Esophagus squamous epithelium (tissue), 4 donors: ENCODE measurements around the gene RNU4-1.

ENCODE experiments used
- CTCF ChIP-seq, 6 experiments: fragments of 450-650 bp in 4 of 6; fragments of 200-600 bp in 2 of 6; sonication (generic) in 2 of 6; IDR thresholded peaks; one replicate each; pipeline ENCODE4 v1.5.1; 2016 to 2019; ENCODE audit warnings: antibody characterized with exemption in 6 of 6, mild to moderate bottlenecking in 4 of 6, moderate library complexity in 4 of 6
- POLR2A ChIP-seq, 4 donors: fragments of 450-650 bp; IDR thresholded peaks; one replicate each; pipeline ENCODE4 v1.6.1; 2017; ENCODE audit warnings: antibody characterized with exemption in 4 of 4, mild to moderate bottlenecking in 4 of 4, moderate library complexity in 3 of 4

- TF ChIP-seq CTCF (IDR thresholded peaks at IDR 0.05) (no peak), POLR2A (IDR thresholded peaks at IDR 0.05) (no peak)
These were observed 44.7 kb upstream of the RNU4-1 start for GRCh38 chr12:120337730-120338129.
